B cell (primary cell): ENCODE data around the gene THYN1. TPM values are rescaled to one million over a fixed set of nuclear protein-coding genes. Genes with fewer than 3 reads are reported as not detected.

Source experiments
- ATAC-seq: fragments of 200-7000 bp; cut with Tn5 transposase; one replicate; pipeline ENCODE4 v1.10.0; 2021; ENCODE audit warnings: low read depth, mild to moderate bottlenecking, moderate number of reproducible peaks, moderate library complexity
- CTCF ChIA-PET: fragments of 350-600 bp; sonication (Branson Sonifier 250); formaldehyde crosslinking; loops from one replicate; lab custom pipeline; 2021; ENCODE audit warnings: antibody characterized with exemption, inconsistent platforms; lab: Charles Lee
- POLR2A ChIA-PET: fragments of 350-600 bp; sonication (Branson Sonifier 250); formaldehyde crosslinking; loops from one replicate; lab custom pipeline; 2021; ENCODE audit warnings: antibody characterized with exemption; lab: Charles Lee
- DNase-seq: peaks from one replicate; pipeline ENCODE4 v3.0.0; 2013
- H2AFZ ChIP-seq: 2 replicates; pipeline ENCODE4 v1.6.1; 2012; ENCODE audit warnings: mild to moderate bottlenecking, low read depth, low read length; ENCODE audit not compliant: insufficient read depth, poor library complexity, severe bottlenecking
- H3K27ac ChIP-seq, 2 donors: 1 replicate in 1 of 2; 2 replicates in 1 of 2; pipeline ENCODE4 v1.5.1; 2012 to 2013; ENCODE audit warnings: low read length in 2 of 2, mild to moderate bottlenecking in 2 of 2, moderate library complexity in 1 of 2
- H3K27me3 ChIP-seq, 4 experiments: fragments of 200-600 bp in 1 of 4; sonication (generic) in 1 of 4; replicated peaks in 1 of 4; 1 replicate in 2 of 4; 2 replicates in 2 of 4; pipeline versions ENCODE4 v1.6.1 to v1.7.0; 2013 to 2016; ENCODE audit warnings: low read length in 3 of 4, mild to moderate bottlenecking in 2 of 4, mixed read lengths in 1 of 4, moderate library complexity in 1 of 4; ENCODE audit not compliant: insufficient read depth in 4 of 4, control insufficient read depth in 3 of 4; ENCODE audit errors: control extremely low read depth in 1 of 4
- H3K36me3 ChIP-seq, 2 experiments: replicated peaks in 1 of 2; 1 replicate in 1 of 2; 2 replicates in 1 of 2; pipeline versions ENCODE4 v1.6.1 to v1.7.1; 2013; ENCODE audit warnings: low read length in 1 of 2; ENCODE audit not compliant: insufficient read depth in 2 of 2, control insufficient read depth in 1 of 2; ENCODE audit errors: control extremely low read depth in 1 of 2, extremely low read depth in 1 of 2
- H3K4me1 ChIP-seq, 2 donors: fragments of 200-600 bp in 1 of 2; sonication (generic) in 1 of 2; 1 replicate in 1 of 2; 2 replicates in 1 of 2; pipeline versions ENCODE4 v1.5.1 to v1.6.1; 2013 to 2017; ENCODE audit warnings: low read length in 2 of 2; ENCODE audit not compliant: control insufficient read depth in 2 of 2, insufficient read depth in 2 of 2
- H3K4me2 ChIP-seq: replicated peaks from 2 replicates; pipeline ENCODE3; 2012; ENCODE audit warnings: mild to moderate bottlenecking, low read depth, low read length; ENCODE audit not compliant: poor library complexity, severe bottlenecking
- H3K4me3 ChIP-seq, 5 experiments: fragments of 200-600 bp in 1 of 5; sonication (generic) in 1 of 5; 1 replicate in 3 of 5; 2 replicates in 2 of 5; pipeline versions ENCODE4 v1.5.1 to v1.7.0; 2011 to 2016; ENCODE audit warnings: low read length in 4 of 5, mild to moderate bottlenecking in 4 of 5, low read depth in 2 of 5, control low read depth in 1 of 5, moderate library complexity in 1 of 5; ENCODE audit not compliant: insufficient read depth in 1 of 5; ENCODE audit errors: control extremely low read depth in 1 of 5, extremely low read depth in 1 of 5
- H3K79me2 ChIP-seq: fragments of 200-600 bp; sonication (generic); one replicate; pipeline ENCODE4 v1.6.0; 2016; ENCODE audit warnings: low read length; ENCODE audit not compliant: control insufficient read depth, insufficient read depth
- H3K9ac ChIP-seq: fragments of 200-600 bp; sonication (generic); 2 replicates; pipeline ENCODE4 v1.6.1; 2017; ENCODE audit warnings: mild to moderate bottlenecking, low read length, moderate library complexity
- H3K9me3 ChIP-seq, 3 donors: one replicate each; pipeline versions ENCODE4 v1.6.1 to v1.7.1; 2013; ENCODE audit warnings: low read length in 2 of 3; ENCODE audit not compliant: control insufficient read depth in 2 of 3, insufficient read depth in 1 of 3; ENCODE audit errors: control extremely low read depth in 1 of 3
- H4K20me1 ChIP-seq: 2 replicates; pipeline ENCODE4 v1.6.0; 2012; ENCODE audit warnings: mild to moderate bottlenecking, low read length; ENCODE audit not compliant: insufficient read depth, control insufficient read depth, poor library complexity, severe bottlenecking
- H3K27ac Mint-ChIP-seq: one replicate; pipeline ENCODE4 v1.8.0; 2021; ENCODE audit warnings: mixed read lengths
- H3K27me3 Mint-ChIP-seq: one replicate; pipeline ENCODE4 v1.8.0; 2021; ENCODE audit warnings: mixed read lengths
- H3K4me1 Mint-ChIP-seq: one replicate; pipeline ENCODE4 v1.8.0; 2021; ENCODE audit warnings: mixed read lengths
- H3K4me3 Mint-ChIP-seq: one replicate; pipeline ENCODE4 v1.8.0; 2021; ENCODE audit warnings: mixed read lengths
- H3K9me3 Mint-ChIP-seq: one replicate; pipeline ENCODE4 v1.8.0; 2022; ENCODE audit warnings: mixed read lengths; ENCODE audit not compliant: insufficient read depth
- EZH2 ChIP-seq: IDR thresholded peaks from 2 replicates; pipeline ENCODE4 v1.6.1; 2012; ENCODE audit warnings: borderline replicate concordance, low read depth, mild to moderate bottlenecking, moderate library complexity, low read length; ENCODE audit not compliant: insufficient read depth, poor library complexity, severe bottlenecking
- WGBS: methylation state at CpG from one replicate; pipeline ENCODE4 v1.1.5; 2013; ENCODE audit warnings: missing lambda C conversion rate; ENCODE audit not compliant: insufficient coverage; 5-methylcytosine and 5-hydroxymethylcytosine counted together
- intact Hi-C: fragments of 100-400 bp; cut with micrococcal nuclease; formaldehyde crosslinking; loops from one replicate; pipeline ENCODE4 v1.10.0; 2022
- polyA plus RNA-seq: library from polyadenylated mRNA; depleted of rRNA; stranded (reverse); fragments of >200 nt; gene quantifications from 2 replicates; pipeline ENCODE4 v1.2.3, GENCODE V29; 2012
- total RNA-seq, 2 donors: library from RNA; stranded (reverse); fragments of 120-200 nt in 1 of 2; gene quantifications; 1 replicate in 1 of 2; 2 replicates in 1 of 2; pipeline versions ENCODE4 v1.2.3 to v1.2.4, GENCODE V29; 2013 to 2022
- TF ChIP-seq, protein P1 (sequence below): fragments of 200-600 bp; IDR thresholded peaks from one replicate; pipeline ENCODE4 v1.8.0; 2022; ENCODE audit warnings: antibody characterized with exemption, mild to moderate bottlenecking

THYN1 gene
- total and polyA plus RNA-seq, 2 donors (not counting 1 experiment from before 2014, with no cell fraction given) = 36.3 to 38.4 TPM

- POLR2A ChIA-PET = no interaction called here
- Mint-ChIP-seq H3K4me3 (peak within 1 kb of the TSS; percentile 83), H3K9me3 (peaks cover 7% of the 10 kb centered on the region), H3K4me1 (peaks cover 22% of the 10 kb centered on the region), H3K27me3 (peaks cover 74% of the 10 kb centered on the region), H3K27ac (no peak within 1 kb of the TSS)
- H3K27ac ChIP-seq = no peak within 1 kb of the TSS
- H3K4me2 ChIP-seq = peak within 1 kb of the TSS; percentile 88
- no peaks in the 10 kb centered on the region for H3K36me3 ChIP-seq
- peak within 1 kb of the TSS; percentile 69 for H2AFZ ChIP-seq
- CTCF ChIA-PET = interaction anchor here (1.2 to 1.6 kb wide), 4 partner anchors 15 to 226 kb away, joined by 3 to 5 read pairs (median 4); no protein-coding TSS in a partner anchor
- peak; percentile 68 for DNase-seq
- H3K9ac ChIP-seq = peak within 1 kb of the TSS; percentile 55
- TF ChIP-seq, protein P1, sequence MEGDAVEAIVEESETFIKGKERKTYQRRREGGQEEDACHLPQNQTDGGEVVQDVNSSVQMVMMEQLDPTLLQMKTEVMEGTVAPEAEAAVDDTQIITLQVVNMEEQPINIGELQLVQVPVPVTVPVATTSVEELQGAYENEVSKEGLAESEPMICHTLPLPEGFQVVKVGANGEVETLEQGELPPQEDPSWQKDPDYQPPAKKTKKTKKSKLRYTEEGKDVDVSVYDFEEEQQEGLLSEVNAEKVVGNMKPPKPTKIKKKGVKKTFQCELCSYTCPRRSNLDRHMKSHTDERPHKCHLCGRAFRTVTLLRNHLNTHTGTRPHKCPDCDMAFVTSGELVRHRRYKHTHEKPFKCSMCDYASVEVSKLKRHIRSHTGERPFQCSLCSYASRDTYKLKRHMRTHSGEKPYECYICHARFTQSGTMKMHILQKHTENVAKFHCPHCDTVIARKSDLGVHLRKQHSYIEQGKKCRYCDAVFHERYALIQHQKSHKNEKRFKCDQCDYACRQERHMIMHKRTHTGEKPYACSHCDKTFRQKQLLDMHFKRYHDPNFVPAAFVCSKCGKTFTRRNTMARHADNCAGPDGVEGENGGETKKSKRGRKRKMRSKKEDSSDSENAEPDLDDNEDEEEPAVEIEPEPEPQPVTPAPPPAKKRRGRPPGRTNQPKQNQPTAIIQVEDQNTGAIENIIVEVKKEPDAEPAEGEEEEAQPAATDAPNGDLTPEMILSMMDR = peak; percentile 59
- no peak for TF ChIP-seq EZH2
- peak; percentile 75 for ATAC-seq
- no peaks in the 10 kb centered on the region for H4K20me1 ChIP-seq
- no peaks in the 10 kb centered on the region for H3K79me2 ChIP-seq
- peaks cover 0 to 26% (median 5%) of the 10 kb centered on the region in 3 donors for H3K9me3 ChIP-seq
- H3K27me3 ChIP-seq = peaks cover 1 to 61% (median 56%) of the 10 kb centered on the region in 4 experiments
- intact Hi-C loops = no loop called here
- 3% methylated on average over 68 of the region's 68 CpGs for WGBS
- peaks cover 21 to 39% of the 10 kb centered on the region in 2 donors for H3K4me1 ChIP-seq
- peak within 1 kb of the TSS in 4 of 5 experiments; percentile 29 to 59 (median 46) for H3K4me3 ChIP-seq
Observed at GRCh38 chr11:134275534-134276395, 22.6 kb upstream of the THYN1 start, which contains the start of gene GLB1L3. Gene GLB1L3, plus strand, starts transcription at chr11:134276379. Its CDS starts 362 bp downstream, at chr11:134276741.

DNA sequence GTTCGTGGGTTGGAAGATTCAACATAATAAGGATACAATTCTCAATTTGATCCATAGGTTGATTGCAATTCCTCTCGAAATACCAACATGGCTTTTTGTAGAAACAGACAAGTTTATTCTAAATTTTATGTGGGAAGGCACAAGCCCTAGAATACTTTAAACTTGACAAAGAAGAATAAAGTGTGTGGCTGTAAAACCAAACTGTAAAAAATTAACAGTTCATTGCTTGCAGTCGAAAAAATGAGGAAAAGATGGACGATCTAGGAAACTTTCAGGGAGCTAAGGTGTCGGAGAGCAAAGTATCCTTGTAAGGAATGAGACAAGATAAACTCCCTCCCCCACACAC, 22.0 kb upstream of the THYN1 start:
- H3K4me3 ChIP-seq = no peak overlapping the region
- no peaks in the 10 kb centered on the region for H3K79me2 ChIP-seq
- H3K4me1 ChIP-seq = peaks cover 21 to 39% of the 10 kb centered on the region in 2 donors
- ATAC-seq (no peak), DNase-seq (no peak)
- ChIA-PET CTCF (interaction anchor here (1.5 to 2.3 kb wide), 2 partner anchors 13 to 14 kb away, joined by 5 to 10 read pairs; no protein-coding TSS in a partner anchor), POLR2A (no interaction called here)
- no peak for TF ChIP-seq EZH2
- TF ChIP-seq, protein P1 = no peak
- H3K27me3 ChIP-seq = peaks cover 1 to 61% (median 56%) of the 10 kb centered on the region in 4 experiments
- WGBS = no CpG with 5 or more reads among the region's 5 CpGs
- peaks cover 0 to 26% (median 5%) of the 10 kb centered on the region in 3 donors for H3K9me3 ChIP-seq
- H3K9me3 Mint-ChIP-seq = peaks cover 7% of the 10 kb centered on the region
- peak overlapping the region; percentile 69 for H2AFZ ChIP-seq
- H3K4me3 Mint-ChIP-seq = peak overlapping the region; percentile 83
- H3K9ac ChIP-seq = peak overlapping the region; percentile 55
- H3K27ac Mint-ChIP-seq = no peak overlapping the region
- peak overlapping the region; percentile 88 for H3K4me2 ChIP-seq
- no peaks in the 10 kb centered on the region for H4K20me1 ChIP-seq
- H3K4me1 Mint-ChIP-seq = peaks cover 22% of the 10 kb centered on the region
- intact Hi-C loops = no loop called here
- peaks cover 74% of the 10 kb centered on the region for H3K27me3 Mint-ChIP-seq
- no peaks in the 10 kb centered on the region for H3K36me3 ChIP-seq
- no peak overlapping the region for H3K27ac ChIP-seq
